GM19023 (cell line): Measurements from ENCODE around the gene SH2D3A.
"Not testable (repeated sequence)": the region's sequence is repeated elsewhere in the genome, so short reads cannot be mapped to it uniquely, and the experiment has no call there.

Experiments
- ATAC-seq: cut with Tn5 transposase; IDR thresholded peaks from one replicate; pipeline ENCODE4 v1.9.1; 2021; ENCODE audit warnings: mild to moderate bottlenecking, moderate library complexity; ENCODE audit not compliant: unreplicated experiment

Gene SH2D3A

DNA sequence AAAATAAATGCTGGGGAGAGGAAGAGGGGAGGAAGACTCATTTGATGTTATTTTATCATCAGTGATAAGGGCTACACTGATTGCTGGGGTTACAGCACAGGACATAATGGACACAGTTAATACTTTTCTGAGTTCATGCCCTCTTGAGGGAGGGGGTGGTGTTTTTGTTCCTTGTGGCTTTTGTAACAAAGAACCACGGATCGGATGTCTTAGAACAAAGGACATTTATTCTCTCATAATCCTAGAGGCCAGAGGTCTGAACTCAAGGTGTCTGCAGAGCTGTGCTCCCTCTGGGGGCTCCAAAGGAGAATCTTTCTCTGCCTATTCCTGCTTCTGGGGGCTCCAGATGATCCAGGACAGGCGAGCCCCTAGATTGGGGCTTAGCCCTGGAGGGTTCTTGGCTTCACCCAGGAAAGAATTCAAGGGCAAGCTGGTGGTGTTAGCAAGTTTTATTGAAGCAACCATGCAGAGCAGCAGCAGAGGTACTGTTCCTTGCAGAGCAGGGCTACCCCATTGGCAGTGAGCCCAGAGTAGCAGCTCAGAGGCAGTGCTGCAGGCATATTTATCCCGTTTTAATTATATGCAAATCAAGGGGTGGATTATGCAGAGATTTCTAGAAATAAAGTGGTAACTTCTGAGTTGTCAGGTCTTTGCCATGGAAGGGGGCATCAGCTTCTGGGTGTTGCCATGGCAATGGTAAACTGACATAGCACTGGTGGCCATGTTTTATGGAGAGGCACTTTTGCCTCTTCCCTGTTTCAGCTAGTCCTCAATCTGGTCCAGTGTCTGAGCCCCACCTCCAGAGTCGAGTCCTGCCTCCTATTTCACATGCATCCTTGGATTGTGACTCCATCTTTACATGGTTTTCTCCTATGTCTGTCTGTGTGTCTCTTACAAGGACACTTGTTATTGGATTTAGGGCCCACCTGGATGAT, 23.2 kb upstream of the SH2D3A start:
- ATAC-seq: no peak

DNA sequence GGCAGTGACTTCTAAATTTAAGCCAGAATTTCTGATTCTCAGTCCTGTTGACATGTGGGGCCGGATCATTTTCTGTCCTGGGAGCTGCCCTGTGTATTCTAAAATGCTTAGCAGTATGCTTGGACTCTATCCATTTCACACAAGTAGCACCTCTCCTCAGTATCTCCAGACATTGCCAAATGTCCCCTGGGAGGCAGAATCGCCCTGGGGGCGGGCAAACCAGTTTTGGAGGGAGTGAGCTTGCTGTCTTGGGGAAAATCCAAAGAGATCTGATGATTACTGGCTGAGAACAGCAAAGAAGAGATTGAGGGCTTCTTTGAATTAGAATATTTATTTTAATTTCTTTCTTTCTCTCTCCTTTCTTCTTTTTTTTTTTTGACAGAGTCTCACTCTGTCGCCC, 21.7 kb upstream of the SH2D3A start:
- ATAC-seq: no peak

DNA sequence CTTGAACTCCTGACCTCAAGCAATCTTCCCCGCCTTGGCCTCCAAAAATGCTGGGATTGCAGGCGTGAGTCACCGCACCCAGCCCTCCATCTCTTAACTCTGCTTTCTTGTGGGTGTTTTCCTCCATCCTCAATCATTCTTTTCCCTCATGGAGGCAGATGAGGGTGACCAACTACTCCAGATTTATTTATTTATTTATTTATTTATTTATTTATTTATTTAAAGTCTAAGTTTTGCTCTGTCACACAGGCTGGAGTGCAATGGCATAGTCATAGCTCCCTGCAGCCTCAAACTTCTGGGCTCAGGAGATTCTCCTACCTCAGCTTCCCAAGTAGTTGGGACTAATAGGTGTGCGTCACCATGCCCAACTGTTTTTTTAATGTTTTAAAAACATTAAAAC, 20.2 kb upstream of the SH2D3A start:
- no peak for ATAC-seq

DNA sequence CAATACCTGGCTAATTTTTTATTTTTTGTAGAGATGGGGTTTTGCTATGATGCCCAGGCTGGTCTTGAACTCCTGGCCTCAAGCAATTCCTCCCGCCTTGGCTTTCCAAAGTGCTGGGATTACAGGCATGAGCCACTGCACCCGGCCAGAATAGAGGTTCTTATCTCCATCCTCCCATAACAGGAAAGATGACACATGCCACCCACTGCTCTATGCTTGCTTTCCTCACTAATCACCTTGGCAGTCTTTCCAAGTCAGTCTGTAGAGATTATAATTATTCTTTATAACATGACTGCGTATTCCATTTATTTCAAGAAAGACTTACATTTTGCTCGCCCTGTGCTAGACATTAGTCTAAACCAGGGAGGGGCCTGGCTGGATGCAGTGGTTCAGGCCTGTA, 12.0 kb upstream of the SH2D3A start:
- no peak for ATAC-seq

DNA sequence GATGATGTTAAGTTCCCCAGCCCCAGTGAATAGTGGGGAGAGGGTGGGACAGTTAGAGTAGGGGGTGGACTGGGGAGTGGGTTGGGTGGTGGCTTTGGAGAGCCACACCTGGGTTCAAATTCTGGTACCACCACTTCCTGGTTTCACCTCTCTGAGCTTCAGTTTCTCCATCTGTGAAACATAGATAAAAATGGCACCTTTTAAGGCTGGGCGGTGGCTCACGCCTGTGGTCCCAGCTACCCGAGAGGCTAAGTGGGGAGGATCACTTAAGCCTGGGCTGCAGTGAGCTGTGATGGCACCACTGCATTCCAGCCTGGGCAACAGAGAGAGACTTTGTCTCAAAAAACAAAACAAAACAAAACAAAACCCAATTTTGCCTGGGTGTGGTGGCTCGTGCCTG, 11.2 kb upstream of the SH2D3A start:
- no peak for ATAC-seq

DNA sequence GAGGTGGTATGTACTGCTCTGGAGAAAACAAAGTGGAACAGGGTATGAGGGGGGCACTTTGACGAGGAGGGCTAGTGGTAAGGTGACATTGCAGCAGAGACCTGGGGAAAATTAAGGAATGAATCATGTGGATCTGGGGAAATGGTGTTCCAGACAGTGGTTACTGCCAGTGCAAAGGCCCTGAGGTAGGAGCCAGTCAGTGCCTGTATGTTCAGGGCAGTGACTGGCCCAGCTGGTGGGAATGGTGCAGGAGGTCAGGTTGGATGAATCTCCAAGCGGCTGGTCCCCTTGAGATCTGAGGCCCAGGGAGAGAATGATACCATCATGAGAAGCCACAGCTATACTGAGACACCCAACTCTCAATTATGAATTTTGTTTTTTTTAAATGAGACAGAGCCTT, 10.2 kb upstream of the SH2D3A start:
- no peak for ATAC-seq

DNA sequence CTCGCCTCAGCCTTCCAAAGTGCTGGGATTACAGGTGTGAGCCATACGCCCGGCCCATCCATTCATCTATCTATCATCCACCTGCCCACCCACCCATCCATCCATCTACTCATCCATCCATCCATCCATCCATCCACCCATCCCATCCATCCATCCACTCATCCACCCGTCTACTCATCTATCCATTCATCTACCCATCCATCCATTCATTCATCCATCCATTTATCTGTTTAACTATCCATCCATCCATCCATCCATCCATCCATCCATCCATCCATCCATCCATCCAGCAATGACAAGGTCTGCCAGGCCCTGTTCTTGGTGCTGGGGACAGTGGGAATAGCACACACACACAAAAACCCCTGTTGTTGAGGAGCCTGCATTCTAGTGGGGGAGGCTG, 9.8 kb upstream of the SH2D3A start:
- no peak for ATAC-seq

DNA sequence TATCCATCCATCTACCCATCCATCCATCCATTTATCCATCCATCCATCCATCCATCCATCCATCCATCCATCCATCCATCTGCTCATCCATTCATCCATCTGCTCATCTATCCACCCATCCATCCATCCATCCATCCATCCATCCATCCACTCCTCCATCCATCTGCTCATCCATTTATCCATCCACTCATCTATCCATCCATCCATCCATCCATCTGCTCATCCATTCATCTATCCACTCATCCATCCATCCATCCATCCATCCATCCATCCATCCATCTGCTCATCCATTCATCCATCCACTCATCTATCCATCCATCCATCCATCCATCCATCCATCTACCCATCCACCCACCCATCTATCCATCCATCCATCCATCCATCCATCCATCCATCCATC, 8.8 kb upstream of the SH2D3A start:
- ATAC-seq: not testable (repeated sequence)

DNA sequence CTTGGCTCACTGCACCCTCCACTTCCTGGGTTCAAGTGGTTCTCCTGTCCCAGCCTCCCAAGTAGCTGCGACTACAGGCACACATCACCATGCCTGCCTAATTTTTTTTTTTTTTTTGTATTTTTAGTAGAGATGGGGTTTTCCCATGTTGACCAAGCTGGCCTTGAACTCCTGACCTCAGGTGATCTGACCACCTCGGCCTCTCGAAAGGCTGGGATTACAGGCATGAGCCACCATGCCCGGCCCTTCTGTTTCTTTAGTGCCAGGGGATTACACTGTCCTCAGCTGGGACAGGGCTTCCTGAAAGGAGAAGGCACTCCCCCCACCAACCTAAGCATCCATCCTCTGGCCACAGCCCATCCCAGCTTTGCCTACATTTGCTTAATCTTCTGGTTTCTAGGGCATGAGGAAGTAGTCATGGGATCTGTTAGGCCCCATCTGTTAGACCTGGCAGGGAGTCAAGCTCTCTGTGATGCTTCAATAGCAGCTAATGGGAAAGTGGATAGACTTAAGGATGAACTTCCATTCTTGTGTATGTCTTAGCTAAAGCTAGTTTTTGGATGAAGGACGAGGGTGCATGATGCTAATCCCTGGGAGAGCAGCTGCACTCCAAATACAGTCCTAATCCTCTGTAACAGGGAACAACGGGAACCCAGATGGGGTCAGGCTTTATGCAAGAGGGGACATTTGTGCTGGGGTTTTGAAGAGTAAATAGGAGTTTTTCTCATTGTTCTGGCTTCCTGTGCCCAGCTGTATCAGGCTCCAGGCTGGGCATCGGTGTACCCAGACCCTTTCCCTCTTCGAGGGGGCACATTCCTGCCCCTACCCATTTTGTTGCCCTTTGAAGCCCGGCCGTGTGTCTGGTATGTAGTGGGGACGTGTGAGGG, 7.8 kb upstream of the SH2D3A start:
- no peak for ATAC-seq

DNA sequence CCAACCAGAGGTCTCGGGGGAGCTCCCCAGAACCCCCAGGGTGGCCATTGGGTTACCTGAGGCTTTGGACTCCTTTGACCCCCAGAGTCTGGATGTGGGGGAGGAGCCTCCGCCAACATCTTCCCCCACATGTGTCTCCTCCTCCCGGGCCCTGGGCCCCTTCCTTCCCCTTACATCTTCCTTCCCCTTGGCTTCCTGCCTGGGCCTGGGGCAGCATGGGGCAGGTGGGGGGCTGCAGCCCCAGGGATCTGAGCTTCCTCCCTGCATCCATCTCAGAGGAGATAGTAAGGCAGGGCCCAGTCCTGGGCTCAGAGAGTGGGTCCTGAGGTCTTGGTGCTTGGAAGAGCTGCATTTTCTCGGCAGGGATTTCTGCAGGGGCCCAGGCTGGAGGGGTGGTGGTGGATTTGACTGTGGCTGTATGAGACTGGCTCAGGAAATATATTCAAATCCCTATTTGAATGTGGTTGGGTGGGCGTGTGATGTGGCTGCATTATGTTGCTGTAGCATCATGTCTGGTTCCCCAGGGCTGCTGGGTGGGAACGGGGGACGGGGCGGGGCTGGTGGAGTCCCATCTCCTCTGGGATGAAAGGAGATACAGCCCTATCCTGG, 6.2 kb upstream of the SH2D3A start:
- no peak for ATAC-seq

DNA sequence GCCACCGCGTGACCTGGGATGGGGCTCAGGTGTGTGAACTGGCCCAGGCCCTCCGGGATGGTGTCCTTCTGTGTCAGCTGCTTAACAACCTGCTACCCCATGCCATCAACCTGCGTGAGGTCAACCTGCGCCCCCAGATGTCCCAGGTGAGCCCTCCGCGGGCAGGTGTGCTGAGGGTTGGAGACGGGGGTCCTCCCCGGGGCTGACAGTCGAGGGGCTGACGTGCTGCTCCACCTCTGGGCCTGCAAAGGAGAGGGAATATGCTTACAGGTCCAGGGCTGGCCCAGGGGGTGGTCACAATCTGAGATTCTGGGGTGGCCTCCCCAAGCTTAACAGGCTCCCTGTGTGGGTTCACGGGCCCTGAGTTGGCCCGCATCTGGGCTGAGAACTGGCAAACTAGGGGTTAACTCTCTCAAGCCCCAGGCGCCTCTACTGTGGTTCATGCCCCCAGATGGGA, 5.7 kb upstream of the SH2D3A start:
- no peak for ATAC-seq

DNA sequence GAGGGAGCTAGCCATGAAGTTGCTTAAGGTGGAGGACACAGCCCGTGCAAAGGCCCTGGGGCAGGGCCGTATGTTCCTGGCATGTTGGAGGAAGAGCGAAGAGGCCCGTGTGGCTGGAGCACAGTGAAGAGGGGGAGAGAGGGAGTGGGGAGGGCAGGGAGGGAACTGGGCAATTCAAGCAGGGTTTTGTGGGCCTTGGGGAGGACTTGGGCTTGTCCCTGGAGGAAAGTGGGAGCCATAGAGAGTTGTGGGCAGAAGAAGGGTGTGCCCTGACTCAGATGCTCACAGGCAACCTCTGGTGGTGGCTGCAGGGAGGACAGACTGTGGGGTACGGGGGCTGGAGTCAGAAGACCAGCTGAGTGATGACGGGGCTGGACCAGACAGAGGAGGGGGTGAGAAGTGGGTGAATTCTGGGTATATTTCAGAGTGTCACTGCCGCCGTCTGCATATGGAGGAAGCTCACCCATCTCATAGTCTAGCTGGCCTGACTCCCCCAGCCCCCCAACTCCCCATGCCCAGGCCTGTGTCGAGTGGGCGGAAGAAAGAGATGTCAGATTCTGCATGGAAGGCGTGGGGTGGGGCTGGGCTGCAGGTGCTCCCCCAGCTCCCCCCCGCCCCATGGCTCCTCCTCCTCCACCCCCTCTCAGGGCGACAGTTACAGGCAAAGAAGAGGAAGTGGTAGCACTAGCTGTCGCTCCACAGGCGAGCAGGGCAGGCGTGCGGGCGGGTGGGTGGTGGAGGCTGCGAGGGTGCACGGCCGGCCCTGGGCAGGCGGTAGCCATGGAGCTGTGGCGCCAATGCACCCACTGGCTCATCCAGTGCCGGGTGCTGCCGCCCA, 5.0 kb upstream of the SH2D3A start, which contains the start of gene VAV1:
TSS of gene VAV1 (plus strand) at position 681 of the 838 bp plus-strand sequence. CDS start at position 781, 100 bp downstream.
- no peak for ATAC-seq

DNA sequence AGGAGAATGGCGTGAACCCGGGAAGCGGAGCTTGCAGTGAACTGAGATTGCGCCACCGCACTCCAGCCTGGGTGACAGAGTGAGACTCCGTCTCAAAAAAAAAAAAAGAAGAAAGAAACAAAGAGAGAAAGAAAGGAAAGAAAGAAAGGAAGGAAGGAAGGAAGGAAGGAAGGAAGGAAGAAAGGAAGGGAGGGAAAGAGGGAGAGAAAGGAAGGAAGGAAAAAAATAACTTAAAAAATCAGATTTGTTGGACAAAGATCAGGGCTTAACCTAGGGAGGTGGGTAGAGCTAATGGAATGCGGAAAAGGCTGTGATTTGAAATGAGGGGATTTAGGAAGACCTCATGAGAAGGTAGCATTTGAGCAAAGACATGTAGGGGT, 4.4 kb upstream of the SH2D3A start:
- ATAC-seq: not testable (repeated sequence)

DNA sequence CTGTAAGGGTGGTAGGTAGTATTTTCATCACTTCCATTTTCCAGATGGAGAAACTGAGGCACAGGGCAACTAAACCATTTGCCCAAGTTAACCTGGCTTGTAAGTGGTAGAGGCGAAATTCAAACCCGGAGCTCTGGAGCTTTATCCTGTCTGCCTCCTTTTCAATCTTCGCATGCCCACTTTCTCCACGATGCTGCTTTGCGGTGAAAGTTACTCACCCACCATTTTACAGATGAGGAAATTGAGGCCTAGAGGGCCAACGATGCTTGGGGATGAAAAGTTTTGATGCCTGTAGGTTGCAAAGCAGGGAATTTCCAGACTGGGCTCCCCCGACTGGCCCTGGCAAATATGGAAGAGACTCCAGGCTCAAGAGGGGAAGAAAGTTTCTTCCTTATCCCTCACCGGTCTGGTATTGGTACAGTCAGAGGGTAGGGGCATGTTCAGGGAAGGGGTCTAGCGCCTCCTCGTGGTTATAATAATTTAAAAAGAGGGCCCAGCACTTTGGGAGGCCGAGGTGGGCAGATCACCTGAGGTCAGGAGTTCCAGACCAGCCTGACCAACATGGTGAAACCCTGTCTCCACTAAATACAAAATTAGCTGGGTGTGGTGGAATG, 1.9 kb upstream of the SH2D3A start:
- ATAC-seq: no peak

DNA sequence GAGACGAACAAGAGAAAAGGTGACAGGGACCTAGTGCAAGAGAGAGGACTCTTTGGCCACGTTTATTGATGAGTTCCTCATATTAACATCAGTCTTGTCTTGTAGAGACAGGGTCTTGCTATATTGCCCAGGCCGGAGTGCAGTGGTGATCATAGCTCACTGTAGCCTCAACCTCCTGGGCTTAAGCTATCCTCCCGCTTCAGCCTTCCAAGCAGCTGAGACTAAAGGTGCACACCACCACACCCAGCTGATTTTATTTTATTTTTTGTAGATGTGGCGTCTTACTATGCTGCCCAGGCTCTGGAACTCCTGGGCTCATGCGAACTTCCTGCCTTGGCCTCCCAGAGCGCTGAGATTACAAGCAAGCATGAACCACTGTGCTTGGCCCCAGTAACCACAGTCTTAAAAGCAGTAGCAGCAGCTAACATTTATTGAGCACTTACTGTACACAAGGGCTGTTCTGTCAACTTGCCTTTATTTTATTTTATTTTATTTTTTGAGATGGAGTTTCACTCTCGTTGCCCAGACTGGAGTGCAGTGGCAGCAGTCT, 1.1 kb upstream of the SH2D3A start:
- no peak for ATAC-seq

DNA sequence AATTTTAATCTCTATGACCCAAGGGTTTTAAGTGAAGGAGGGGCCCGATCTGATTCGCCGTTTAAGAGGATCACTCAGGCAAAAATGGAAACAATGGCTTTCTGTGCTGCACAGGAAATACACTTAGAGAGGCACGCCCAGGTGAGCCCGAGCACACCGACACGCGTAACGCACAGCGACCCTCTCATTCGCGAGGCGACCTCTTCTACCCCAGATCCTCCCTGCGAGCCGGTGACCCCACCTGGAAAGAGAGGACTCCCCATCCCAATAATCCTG, 216 bp downstream of the SH2D3A start:
- ATAC-seq: peak; percentile 6

DNA sequence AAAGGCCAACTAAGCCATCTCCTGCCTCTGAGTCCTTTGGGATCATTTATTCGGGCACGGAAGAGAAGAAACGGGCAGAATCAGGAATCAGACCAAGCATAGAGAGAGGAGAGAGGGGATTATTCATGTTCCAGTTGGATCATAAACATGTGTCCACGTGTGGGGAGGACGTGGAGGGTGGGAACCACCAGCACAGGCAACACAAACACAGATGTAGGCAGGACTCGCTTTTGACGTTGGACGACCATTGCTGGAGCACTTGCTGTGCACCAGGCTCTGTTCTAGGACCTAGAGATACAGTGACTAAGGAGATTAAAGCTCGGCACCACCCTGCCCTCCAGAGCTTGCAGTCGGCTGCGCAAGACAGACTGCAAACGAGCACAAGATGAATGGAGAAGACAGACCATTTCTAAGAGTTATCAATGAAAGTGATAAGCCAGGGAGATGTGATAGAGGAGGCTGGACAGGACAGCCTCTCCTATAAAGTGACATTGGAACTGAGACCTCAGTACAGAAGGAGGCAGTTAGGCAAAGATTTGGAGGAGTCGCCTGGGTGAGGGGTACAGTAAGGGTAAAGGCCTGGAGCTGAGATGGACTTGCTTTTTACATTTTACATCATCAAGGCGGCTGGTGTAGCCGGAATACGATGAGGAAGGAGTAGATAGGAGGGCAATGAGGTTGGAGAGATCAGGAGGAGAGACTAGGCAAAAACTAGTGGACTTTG, 716 bp downstream of the SH2D3A start:
- ATAC-seq: no peak

DNA sequence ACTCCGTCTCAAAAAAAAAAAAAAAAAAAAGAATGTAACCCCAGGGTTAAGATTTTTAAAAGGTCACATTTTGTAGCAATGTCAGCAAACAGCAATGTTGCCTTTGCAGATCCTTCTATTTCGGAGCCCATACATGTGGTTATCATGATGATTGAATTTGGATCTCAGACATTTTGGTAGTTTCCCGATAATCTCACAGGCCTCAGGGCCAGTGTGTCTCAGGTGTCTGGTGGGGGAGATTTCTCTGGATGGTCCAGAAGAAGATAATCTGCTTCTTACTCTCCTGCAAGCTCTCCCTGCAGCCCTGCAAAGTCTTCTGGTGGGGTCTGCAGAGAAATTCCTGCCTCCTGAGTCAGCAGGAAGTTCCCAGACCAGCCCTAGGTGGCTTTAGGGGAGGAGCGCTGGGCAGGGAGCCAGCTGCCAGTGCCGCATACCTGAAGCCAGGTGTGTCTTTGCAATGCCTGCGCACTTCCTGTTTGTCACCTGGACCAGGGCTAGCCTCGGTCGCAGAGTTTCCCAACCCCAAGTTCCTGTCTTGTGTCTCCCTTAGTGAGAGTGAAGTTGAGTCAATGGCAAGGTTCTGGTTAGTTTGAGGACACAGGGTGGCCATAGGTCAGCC, 1.4 kb downstream of the SH2D3A start:
- ATAC-seq: no peak
